Measurements from ENCODE around the gene MBNL2.

Gene MBNL2

GRCh38 chr13:97245011-97245410 is 22.9 kb downstream of the MBNL2 start:
- no peak for DNase-seq
- intact Hi-C loops (cut with DNase I) = no loop called here

GRCh38 chr13:97246596-97247158 is 24.5 kb downstream of the MBNL2 start:
- no peak for DNase-seq

GRCh38 chr13:97248243-97248642 is 26.1 kb downstream of the MBNL2 start:
- intact Hi-C loops (cut with DNase I) = no loop called here
- no peak for DNase-seq

More at GRCh38 chr13:97246596-97247158, 24.5 kb downstream of the MBNL2 start:
- intact Hi-C loops (cut with DNase I) = no loop called here

- intact Hi-C loops (cut with DNase I) = no loop called here
- no peak for DNase-seq
Measured at GRCh38 chr13:97249093-97249795, 27.1 kb downstream of the MBNL2 start.

- no peak for DNase-seq
- intact Hi-C loops (cut with DNase I) = no loop called here
Measured at GRCh38 chr13:97249796-97250495, 27.8 kb downstream of the MBNL2 start.

GRCh38 chr13:97250560-97250959 is 28.4 kb downstream of the MBNL2 start:
- intact Hi-C loops (cut with DNase I) = no loop called here
- no peak for DNase-seq

- no peak for DNase-seq
- intact Hi-C loops (cut with DNase I) = no loop called here
Measured at GRCh38 chr13:97252735-97253134, 30.6 kb downstream of the MBNL2 start.

GRCh38 chr13:97253581-97254293 is 31.6 kb downstream of the MBNL2 start:
- intact Hi-C loops (cut with DNase I) = no loop called here
- no peak for DNase-seq

GRCh38 chr13:97254816-97255215 is 32.7 kb downstream of the MBNL2 start:
- DNase-seq = no peak
- intact Hi-C loops (cut with DNase I) = no loop called here

- intact Hi-C loops (cut with DNase I) = no loop called here
- DNase-seq = no peak
Measured at GRCh38 chr13:97255515-97256021, 33.4 kb downstream of the MBNL2 start.

- DNase-seq = no peak
- intact Hi-C loops (cut with DNase I) = no loop called here
Measured at GRCh38 chr13:97256343-97256783, 34.2 kb downstream of the MBNL2 start.

GRCh38 chr13:97257228-97257755 is 35.2 kb downstream of the MBNL2 start:
- intact Hi-C loops (cut with DNase I) = no loop called here

GRCh38 chr13:97257800-97258799 is 36.0 kb downstream of the MBNL2 start:
- intact Hi-C loops (cut with DNase I) = no loop called here
- peak in 2 of 42 donors; percentile 32 to 46 for DNase-seq

More at GRCh38 chr13:97257228-97257755, 35.2 kb downstream of the MBNL2 start:
- DNase-seq = no peak

- intact Hi-C loops (cut with DNase I) = no loop called here
- peak in 1 of 42 donors; percentile 6 for DNase-seq
Measured at GRCh38 chr13:97258801-97259200, 36.7 kb downstream of the MBNL2 start.

- peak in 3 of 42 donors; percentile 34 to 63 (median 36) for DNase-seq
- intact Hi-C loops (cut with DNase I) = no loop called here
Measured at GRCh38 chr13:97259410-97259797, 37.3 kb downstream of the MBNL2 start.

GRCh38 chr13:97259798-97260714 is 37.9 kb downstream of the MBNL2 start:
- intact Hi-C loops (cut with DNase I) = no loop called here

More at GRCh38 chr13:97259798-97260714, 37.9 kb downstream of the MBNL2 start:
- peak in 8 of 42 donors; percentile 41 to 76 (median 49) for DNase-seq

Data from head of caudate nucleus (tissue), 42 donors.